ENCODE measurements around the gene AMELX. TPM values are rescaled to one million over a fixed set of nuclear protein-coding genes. Genes with fewer than 3 reads are reported as not detected.

Gene AMELX
- total RNA-seq, 4 donors from 2014 or later, result not detected

DNA sequence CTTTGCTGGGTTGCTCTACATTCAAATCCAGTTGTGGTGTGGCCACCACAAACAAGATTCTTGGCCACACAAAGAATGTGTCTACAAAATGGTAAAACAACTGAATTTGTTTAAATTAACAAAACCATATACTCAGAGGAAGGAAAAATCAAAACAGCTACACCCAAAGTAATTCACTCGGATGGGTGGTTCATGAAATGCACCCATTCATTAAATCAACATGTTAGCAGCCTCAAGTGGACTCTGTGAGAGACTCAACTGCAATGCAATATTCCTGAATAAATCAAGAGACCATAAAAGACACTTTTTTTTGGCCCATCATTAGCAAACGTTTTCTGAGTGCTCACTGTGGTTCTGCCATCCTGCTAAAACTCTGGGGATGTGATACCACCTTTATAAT, 11.2 kb upstream of the AMELX start:
- 31 to 80% methylated on average over 1 to 2 of the region's 2 CpGs for WGBS, 2 donors (ENCODE audit: low coverage in 1 of 2)
- TF ChIP-seq, protein P1, sequence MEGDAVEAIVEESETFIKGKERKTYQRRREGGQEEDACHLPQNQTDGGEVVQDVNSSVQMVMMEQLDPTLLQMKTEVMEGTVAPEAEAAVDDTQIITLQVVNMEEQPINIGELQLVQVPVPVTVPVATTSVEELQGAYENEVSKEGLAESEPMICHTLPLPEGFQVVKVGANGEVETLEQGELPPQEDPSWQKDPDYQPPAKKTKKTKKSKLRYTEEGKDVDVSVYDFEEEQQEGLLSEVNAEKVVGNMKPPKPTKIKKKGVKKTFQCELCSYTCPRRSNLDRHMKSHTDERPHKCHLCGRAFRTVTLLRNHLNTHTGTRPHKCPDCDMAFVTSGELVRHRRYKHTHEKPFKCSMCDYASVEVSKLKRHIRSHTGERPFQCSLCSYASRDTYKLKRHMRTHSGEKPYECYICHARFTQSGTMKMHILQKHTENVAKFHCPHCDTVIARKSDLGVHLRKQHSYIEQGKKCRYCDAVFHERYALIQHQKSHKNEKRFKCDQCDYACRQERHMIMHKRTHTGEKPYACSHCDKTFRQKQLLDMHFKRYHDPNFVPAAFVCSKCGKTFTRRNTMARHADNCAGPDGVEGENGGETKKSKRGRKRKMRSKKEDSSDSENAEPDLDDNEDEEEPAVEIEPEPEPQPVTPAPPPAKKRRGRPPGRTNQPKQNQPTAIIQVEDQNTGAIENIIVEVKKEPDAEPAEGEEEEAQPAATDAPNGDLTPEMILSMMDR (IDR thresholded peaks at IDR 0.05), result no peak
- TF ChIP-seq POLR2AphosphoS5 (IDR thresholded peaks at IDR 0.05), result no peak
- no peak for TF ChIP-seq POLR2A (IDR thresholded peaks at IDR 0.05)
- TF ChIP-seq EP300 (IDR thresholded peaks at IDR 0.05; ENCODE audit: low read depth), result no peak

DNA sequence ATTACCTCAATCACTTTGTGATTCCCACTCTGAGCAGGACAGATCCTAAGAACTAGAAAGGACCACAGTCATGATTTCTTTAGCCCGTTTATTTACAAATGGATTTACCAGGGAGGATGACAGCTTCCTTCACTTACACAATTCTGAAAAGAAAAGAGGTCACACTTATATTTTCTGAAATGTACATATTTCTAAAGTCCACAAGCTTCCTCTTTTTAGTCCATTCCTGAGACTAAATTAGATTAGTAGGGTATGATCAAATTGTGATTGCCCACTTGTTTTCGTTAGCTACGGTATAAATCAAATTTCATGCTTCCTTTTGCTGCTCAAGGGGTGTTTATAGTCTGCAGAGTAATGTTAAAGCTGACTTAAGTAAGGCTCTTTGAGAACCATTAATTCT, 7.6 kb upstream of the AMELX start:
- Histone ChIP-seq H3K36me3 (no peaks in the 10 kb centered on the region), H3K9me3 (no peaks in the 10 kb centered on the region), H3K27me3 (no peaks in the 10 kb centered on the region), H3K4me3 (no peak overlapping the region), H3K27ac (no peak overlapping the region), H3K4me1 (no peaks in the 10 kb centered on the region)
- intact Hi-C loops (cut with DNase I; ENCODE audit: low total_unique reads), result no loop called here
- 74 to 84% methylated on average over 2 to 3 of the region's 3 CpGs for WGBS, 2 donors (ENCODE audit: low coverage in 1 of 2)
- DNase-seq, result no peak
- TF ChIP-seq, protein P1 (IDR thresholded peaks at IDR 0.05), result no peak
- TF ChIP-seq POLR2A (IDR thresholded peaks at IDR 0.05) (no peak), EP300 (IDR thresholded peaks at IDR 0.05; ENCODE audit: low read depth) (no peak), POLR2AphosphoS5 (IDR thresholded peaks at IDR 0.05) (no peak)
- in situ Hi-C loops (cut with MboI; ENCODE audit: low pct_ligation_motif_present in 1 of 4, low pct_unique_long_range_greater_than_20kb in 1 of 4, low sequenced_read_pairs in 3 of 4), result no loop called here

More for the DNA sequence above, 11.2 kb upstream of the AMELX start:
- in situ Hi-C loops (cut with MboI; ENCODE audit: low pct_ligation_motif_present in 1 of 4, low pct_unique_long_range_greater_than_20kb in 1 of 4, low sequenced_read_pairs in 3 of 4), result no loop called here
- no peaks in the 10 kb centered on the region for H3K27me3 ChIP-seq
- intact Hi-C loops (cut with DNase I; ENCODE audit: low total_unique reads), result no loop called here
- no peak overlapping the region for H3K4me3 ChIP-seq
- DNase-seq, result no peak
- no peak overlapping the region for H3K27ac ChIP-seq
- no peaks in the 10 kb centered on the region for H3K4me1 ChIP-seq
- no peaks in the 10 kb centered on the region for H3K36me3 ChIP-seq
- H3K9me3 ChIP-seq, result no peaks in the 10 kb centered on the region

DNA sequence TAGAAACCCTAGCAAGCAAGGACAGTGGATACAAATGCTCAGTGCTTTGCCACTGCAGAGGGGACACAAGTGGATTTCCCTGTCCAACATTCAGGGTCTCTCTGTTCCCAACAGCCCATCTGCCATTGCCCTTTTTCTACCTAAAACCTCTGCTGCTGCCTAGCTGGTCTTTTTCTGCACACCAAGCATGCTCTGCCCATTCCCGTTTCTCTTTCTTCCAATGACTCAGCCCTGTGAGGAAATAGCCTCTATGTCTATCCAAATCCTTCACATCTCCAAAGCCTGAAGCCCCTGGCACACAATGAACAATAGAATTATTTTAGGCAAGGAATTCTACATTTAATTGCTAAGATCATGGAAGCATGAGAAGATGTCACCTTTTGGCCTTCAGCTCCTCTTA, 5.7 kb upstream of the AMELX start:
- intact Hi-C loops (cut with DNase I; ENCODE audit: low total_unique reads), result no loop called here
- 58% methylated on average over 1 of the region's 1 CpG; no CpG with 5 or more reads in 1 of the 2 donors for WGBS, 2 donors (ENCODE audit: low coverage in 1 of 2)
- in situ Hi-C loops (cut with MboI; ENCODE audit: low pct_ligation_motif_present in 1 of 4, low pct_unique_long_range_greater_than_20kb in 1 of 4, low sequenced_read_pairs in 3 of 4), result no loop called here

DNA sequence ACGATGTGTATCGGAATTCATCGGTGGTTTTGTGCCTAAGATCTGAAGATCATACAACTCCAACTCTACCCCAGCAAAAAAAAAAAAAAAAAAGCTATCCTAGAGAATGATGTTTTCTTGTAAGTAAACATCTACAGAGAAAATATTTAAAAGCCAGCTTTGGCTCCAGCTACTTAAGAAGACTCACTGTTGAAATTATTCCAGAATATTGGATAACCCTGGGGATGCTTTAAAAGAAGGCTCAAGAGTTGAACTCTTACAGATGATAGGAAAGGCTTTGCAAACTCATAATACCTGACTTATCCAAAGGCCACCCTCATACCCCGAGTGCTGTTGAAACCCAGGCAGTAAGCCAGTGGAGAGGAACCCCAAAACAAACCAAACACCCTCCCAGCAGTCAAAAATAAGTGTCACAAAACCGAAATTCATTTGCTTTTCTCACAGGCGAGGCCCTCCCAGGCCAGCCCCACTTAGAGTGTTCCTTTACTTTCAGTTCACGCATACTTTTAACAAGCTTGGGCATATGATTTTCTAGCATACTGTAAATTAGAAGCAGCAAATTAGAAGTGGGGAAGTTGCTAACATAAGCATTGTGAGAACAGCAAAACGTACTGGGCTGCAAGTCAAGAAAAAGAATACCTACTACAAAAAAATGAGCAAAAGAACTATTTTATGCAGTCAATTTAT, 2.7 kb upstream of the AMELX start:
- H3K27me3 ChIP-seq, result no peaks in the 10 kb centered on the region
- in situ Hi-C loops (cut with MboI; ENCODE audit: low pct_ligation_motif_present in 1 of 4, low pct_unique_long_range_greater_than_20kb in 1 of 4, low sequenced_read_pairs in 3 of 4) (no loop called here), intact Hi-C loops (cut with DNase I; ENCODE audit: low total_unique reads) (no loop called here)
- no peak for DNase-seq
- 68% methylated on average over 8 of the region's 8 CpGs; no CpG with 5 or more reads in 1 of the 2 donors for WGBS, 2 donors (ENCODE audit: low coverage in 1 of 2)
- no peak overlapping the region for H3K27ac ChIP-seq
- H3K4me3 ChIP-seq, result no peak overlapping the region
- H3K4me1 ChIP-seq, result no peaks in the 10 kb centered on the region
- TF ChIP-seq EP300 (IDR thresholded peaks at IDR 0.05; ENCODE audit: low read depth), result no peak
- TF ChIP-seq POLR2A (IDR thresholded peaks at IDR 0.05), result no peak
- TF ChIP-seq, protein P1 (IDR thresholded peaks at IDR 0.05), result no peak
- TF ChIP-seq POLR2AphosphoS5 (IDR thresholded peaks at IDR 0.05), result no peak
- H3K9me3 ChIP-seq, result no peaks in the 10 kb centered on the region
- no peaks in the 10 kb centered on the region for H3K36me3 ChIP-seq

More for the DNA sequence above, 5.7 kb upstream of the AMELX start:
- no peak for DNase-seq
- H3K27me3 ChIP-seq, result no peaks in the 10 kb centered on the region
- no peak overlapping the region for H3K4me3 ChIP-seq
- H3K9me3 ChIP-seq, result no peaks in the 10 kb centered on the region
- H3K27ac ChIP-seq, result no peak overlapping the region
- H3K4me1 ChIP-seq, result no peaks in the 10 kb centered on the region
- no peaks in the 10 kb centered on the region for H3K36me3 ChIP-seq
- TF ChIP-seq, protein P1 (IDR thresholded peaks at IDR 0.05), result no peak
- TF ChIP-seq POLR2AphosphoS5 (IDR thresholded peaks at IDR 0.05) (no peak), EP300 (IDR thresholded peaks at IDR 0.05; ENCODE audit: low read depth) (no peak), POLR2A (IDR thresholded peaks at IDR 0.05) (no peak)
